Erythroblast (primary cell): ENCODE results near the gene STK32C.

ENCODE experiments used
- GATA1 ChIP-seq: IDR thresholded peaks from 2 replicates; pipeline ENCODE4 v1.6.1; 2011; ENCODE audit warnings: low read depth, mild to moderate bottlenecking, control low read depth, low read length, moderate library complexity
- POLR2A ChIP-seq: IDR thresholded peaks from 2 replicates; pipeline ENCODE4 v1.6.1; 2011; ENCODE audit warnings: mild to moderate bottlenecking, low read length

DNA sequence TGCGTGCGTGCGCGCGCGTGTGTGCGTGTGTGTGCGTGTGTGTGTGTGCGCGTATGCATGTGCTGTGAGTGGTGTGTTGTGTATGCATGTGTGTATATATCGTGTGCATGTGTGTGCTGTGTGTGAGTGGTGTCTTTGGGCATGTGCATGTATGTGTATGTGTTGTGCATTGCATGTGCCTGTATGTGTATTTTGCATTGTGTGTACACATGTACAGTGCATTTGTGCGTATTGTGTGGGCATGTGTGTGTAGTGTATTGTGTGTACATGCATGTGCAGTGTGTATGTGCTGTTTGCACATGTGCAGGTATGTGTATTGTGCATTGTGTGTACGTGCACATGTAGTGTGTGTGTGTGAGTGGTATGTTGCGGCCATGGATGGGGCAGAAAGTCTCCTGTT lies 127.0 kb downstream of the STK32C start:
- no peak for TF ChIP-seq POLR2A
- no peak for TF ChIP-seq GATA1
